A549 (cell line): Measurements from ENCODE around the gene TMEM141. TPM values are rescaled to one million over a fixed set of nuclear protein-coding genes. Genes with fewer than 3 reads are reported as not detected.

Source experiments
- ATAC-seq, 2 experiments: fragments of 200-7000 bp in 1 of 2; fragments of >200 bp in 1 of 2; cut with Nextera tagmentation in 1 of 2; cut with Tn5 transposase in 1 of 2; 3 replicates each; pipeline versions ENCODE4 v1.8.0 to v1.9.1; 2018 to 2020; ENCODE audit warnings: mild to moderate bottlenecking in 1 of 2, moderate library complexity in 1 of 2
- CTCF ChIA-PET: fragments of 300-600 bp; sonication (Branson Sonifier 250); formaldehyde crosslinking; extraction: SDS; loops from one replicate; lab custom pipeline; 2021; ENCODE audit warnings: antibody characterized with exemption, inconsistent platforms; lab: Yijun Ruan, JAX
- POLR2A ChIA-PET: fragments of 350-600 bp; formaldehyde crosslinking; extraction: SDS; loops from one replicate; lab custom pipeline; 2021; ENCODE audit warnings: antibody characterized with exemption, inconsistent platforms; lab: Yijun Ruan, JAX
- DNase-seq, 2 experiments: peaks; one replicate each; pipeline versions ENCODE4 v3.0.0 to v3.0.0-alpha.2; 2011 to 2016; ENCODE audit warnings: low read depth in 1 of 2, low spot score in 1 of 2
- FAIRE-seq: peaks from 2 replicates; lab custom pipeline; 2011; peaks lifted over from hg19 to GRCh38; lab: Jason Lieb, UNC
- H3K27ac ChIP-seq, 2 experiments: fragments of >200 bp; sonication (Bioruptor Twin); formaldehyde crosslinking; 3 replicates each; pipeline ENCODE4 v1.5.1; 2016 to 2017
- H3K4me1 ChIP-seq: fragments of >200 bp; sonication (Bioruptor Twin); formaldehyde crosslinking; 3 replicates; pipeline ENCODE4 v1.6.1; 2016
- H3K4me2 ChIP-seq: fragments of >200 bp; sonication (Bioruptor Twin); formaldehyde crosslinking; 3 replicates; pipeline ENCODE4 v1.6.1; 2016
- H3K4me3 ChIP-seq: fragments of >200 bp; sonication (Bioruptor Twin); formaldehyde crosslinking; 3 replicates; pipeline ENCODE4 v1.5.1; 2016
- H3K9me3 ChIP-seq: fragments of >200 bp; sonication (Bioruptor Twin); formaldehyde crosslinking; 3 replicates; pipeline ENCODE4 v1.6.1; 2016
- CBX2 ChIP-seq: fragments of 200-600 bp; sonication (generic); IDR thresholded peaks from 2 replicates; pipeline ENCODE4 v1.6.1; 2016; ENCODE audit warnings: low read depth, mild to moderate bottlenecking, borderline replicate concordance
- CBX8 ChIP-seq: fragments of 200-600 bp; sonication (generic); IDR thresholded peaks from 2 replicates; pipeline ENCODE4 v1.6.1; 2016
- CHD2 ChIP-seq: fragments of 150-350 bp; IDR thresholded peaks from 2 replicates; pipeline ENCODE4 v1.6.1; 2014; ENCODE audit warnings: low read length; ENCODE audit not compliant: partially characterized antibody
- EHMT2 ChIP-seq: fragments of 200-600 bp; sonication (generic); IDR thresholded peaks from 2 replicates; pipeline ENCODE4 v1.6.1; 2016; ENCODE audit warnings: antibody characterized with exemption, low read depth, mild to moderate bottlenecking, moderate library complexity
- EP300 ChIP-seq, 2 experiments: fragments of >200 bp; sonication (Bioruptor Twin); formaldehyde crosslinking; IDR thresholded peaks; 2 replicates in 1 of 2; 3 replicates in 1 of 2; pipeline ENCODE4 v1.6.1; 2016 to 2017
- FOXS1 ChIP-seq: fragments of 250-450 bp; sonication (Bioruptor Pico); IDR thresholded peaks from 2 replicates; pipeline ENCODE4 v1.5.0; 2020; ENCODE audit warnings: mild to moderate bottlenecking, moderate library complexity
- HDAC2 ChIP-seq: fragments of 200-600 bp; sonication (generic); IDR thresholded peaks from 2 replicates; pipeline ENCODE4 v1.6.1; 2016
- HEYL ChIP-seq: fragments of 250-450 bp; sonication (Bioruptor Pico); IDR thresholded peaks from 2 replicates; pipeline ENCODE4 v1.8.0; 2021; ENCODE audit warnings: mild to moderate bottlenecking, moderate library complexity
- JUN ChIP-seq, 2 experiments: fragments of >200 bp; sonication (Bioruptor Twin); formaldehyde crosslinking; IDR thresholded peaks; 2 replicates in 1 of 2; 3 replicates in 1 of 2; pipeline ENCODE4 v1.6.1; 2016 to 2017
- JUNB ChIP-seq: fragments of >200 bp; sonication (Bioruptor Twin); formaldehyde crosslinking; IDR thresholded peaks from 2 replicates; pipeline ENCODE4 v1.6.1; 2016
- KDM1A ChIP-seq: fragments of 200-600 bp; sonication (generic); IDR thresholded peaks from 2 replicates; pipeline ENCODE4 v1.6.1; 2016; ENCODE audit warnings: low read depth, mild to moderate bottlenecking
- KDM5A ChIP-seq: fragments of 200-600 bp; sonication (generic); IDR thresholded peaks from 2 replicates; pipeline ENCODE4 v1.6.1; 2016; ENCODE audit warnings: antibody characterized with exemption, mild to moderate bottlenecking
- MYC ChIP-seq: IDR thresholded peaks from 2 replicates; pipeline ENCODE4 v1.6.1; 2012; ENCODE audit warnings: mild to moderate bottlenecking, inconsistent platforms, low read length, improper control_type of control experiment, borderline replicate concordance
- POLR2AphosphoS2 ChIP-seq: conservative IDR thresholded peaks from 2 replicates; pipeline ENCODE4 v1.6.1; 2012; ENCODE audit warnings: low read length, improper control_type of control experiment, inconsistent platforms
- RAD21 ChIP-seq, 2 experiments: fragments of >200 bp in 1 of 2; sonication (Bioruptor Twin) in 1 of 2; formaldehyde crosslinking in 1 of 2; IDR thresholded peaks in 1 of 2; conservative IDR thresholded peaks in 1 of 2; 2 replicates in 1 of 2; 3 replicates in 1 of 2; pipeline ENCODE4 v1.6.1; 2012 to 2018; ENCODE audit warnings: inconsistent platforms in 1 of 2
- SMC3 ChIP-seq: fragments of >200 bp; sonication (Bioruptor Twin); formaldehyde crosslinking; IDR thresholded peaks from 3 replicates; pipeline ENCODE4 v1.6.1; 2018; ENCODE audit warnings: inconsistent platforms
- ZC3H11A ChIP-seq: fragments of 450-650 bp; IDR thresholded peaks from 2 replicates; pipeline ENCODE4 v1.6.1; 2014; ENCODE audit warnings: antibody characterized with exemption, mild to moderate bottlenecking
- ZFP36 ChIP-seq: fragments of 450-650 bp; IDR thresholded peaks from 2 replicates; pipeline ENCODE4 v1.6.1; 2014; ENCODE audit warnings: borderline replicate concordance; ENCODE audit not compliant: partially characterized antibody
- ZSCAN20 ChIP-seq: fragments of 250-450 bp; sonication (Bioruptor Pico); IDR thresholded peaks from 2 replicates; pipeline ENCODE4 v1.8.0; 2022; ENCODE audit warnings: mild to moderate bottlenecking, moderate library complexity
- WGBS: methylation state at CpG from one replicate; pipeline ENCODE4 v1.1.6; 2017; ENCODE audit errors: missing lambda C conversion rate; 5-methylcytosine and 5-hydroxymethylcytosine counted together
- polyA plus RNA-seq, 4 experiments: library from polyadenylated mRNA; depleted of rRNA in 3 of 4; stranded (reverse); fragments of >200 nt; fragmentation: RNase III in 1 of 4; extraction: RNeasy Plus Mini Kit Qiagen cat#74134 plus additional on column Dnase treatment in 1 of 4; gene quantifications; 2 replicates in 3 of 4; 3 replicates in 1 of 4; pipeline ENCODE4 v1.2.3, GENCODE V29; 2011 to 2017
- TF ChIP-seq, protein P1 (sequence below): fragments of 200-600 bp; sonication (generic); IDR thresholded peaks from 2 replicates; pipeline ENCODE4 v1.6.1; 2016; ENCODE audit warnings: antibody characterized with exemption, mild to moderate bottlenecking, moderate library complexity
- TF ChIP-seq, protein P2 (sequence below): fragments of 150-350 bp; IDR thresholded peaks from 2 replicates; pipeline ENCODE4 v1.6.1; 2014; ENCODE audit warnings: low read depth, mild to moderate bottlenecking, low read length
- TF ChIP-seq, protein P3 (sequence below): IDR thresholded peaks from 2 replicates; pipeline ENCODE4 v1.6.1; 2012
- TF ChIP-seq, protein P4 (sequence below): IDR thresholded peaks from 2 replicates; pipeline ENCODE4 v1.6.1; 2012
- TF ChIP-seq, protein P5 (sequence below): fragments of >200 bp; sonication (Bioruptor Twin); formaldehyde crosslinking; IDR thresholded peaks from 3 replicates; pipeline ENCODE4 v1.6.1; 2016

TMEM141 gene
- polyA plus RNA-seq, 2 of the 4 experiments (the other 2 are of a cell fraction) = 64.5 to 70.7 TPM

DNA sequence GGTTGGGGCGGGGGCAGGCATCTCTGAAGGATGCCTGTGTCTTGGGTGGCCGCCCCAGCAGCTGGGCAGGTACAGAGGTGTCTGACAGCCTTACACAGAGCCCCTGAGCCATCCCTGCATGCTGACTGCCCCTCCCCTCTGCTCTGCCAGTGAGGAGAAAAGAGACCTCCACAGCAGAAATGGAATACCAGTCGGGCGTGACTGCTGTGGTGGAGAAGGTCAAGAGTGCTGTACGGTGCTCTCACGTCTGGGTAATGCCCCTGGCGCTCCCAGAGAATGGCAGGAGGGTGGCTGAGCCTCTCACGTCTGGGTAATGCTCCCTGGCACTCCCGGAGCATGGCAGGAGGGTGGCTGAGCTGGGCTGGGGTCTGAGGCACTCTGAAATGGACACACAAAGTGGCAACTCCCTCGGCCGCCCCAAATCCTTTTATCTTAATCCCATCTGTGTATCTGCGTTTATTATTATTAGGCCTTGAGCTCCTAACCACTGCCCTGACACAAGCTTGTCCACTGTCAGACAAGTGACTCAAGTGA, 14.1 kb downstream of the TMEM141 start:
- POLR2A ChIA-PET = no interaction called here
- Histone ChIP-seq H3K4me2 (no peak overlapping the region), H3K27ac (no peak overlapping the region)
- FAIRE-seq = no peak
- TF ChIP-seq FOXS1 (CRISPR knock-in tag) = no peak
- no peak for TF ChIP-seq JUN (IDR thresholded peaks at IDR 0.05)
- TF ChIP-seq, all 56 proteins: peak for 0
- ATAC-seq = no peak
- Histone ChIP-seq H3K9me3 (no peaks in the 10 kb centered on the region), H3K4me3 (no peak overlapping the region), H3K4me1 (peaks cover 34% of the 10 kb centered on the region)
- no peak for DNase-seq
- CTCF ChIA-PET = interaction anchor here (0.6 to 9.9 kb wide), 7 partner anchors 10 to 431 kb away, joined by 3 to 110 read pairs (median 4); partner anchors contain the start of genes AJM1 and TMEM141
- 87% methylated on average over 12 of the region's 12 CpGs for WGBS

DNA sequence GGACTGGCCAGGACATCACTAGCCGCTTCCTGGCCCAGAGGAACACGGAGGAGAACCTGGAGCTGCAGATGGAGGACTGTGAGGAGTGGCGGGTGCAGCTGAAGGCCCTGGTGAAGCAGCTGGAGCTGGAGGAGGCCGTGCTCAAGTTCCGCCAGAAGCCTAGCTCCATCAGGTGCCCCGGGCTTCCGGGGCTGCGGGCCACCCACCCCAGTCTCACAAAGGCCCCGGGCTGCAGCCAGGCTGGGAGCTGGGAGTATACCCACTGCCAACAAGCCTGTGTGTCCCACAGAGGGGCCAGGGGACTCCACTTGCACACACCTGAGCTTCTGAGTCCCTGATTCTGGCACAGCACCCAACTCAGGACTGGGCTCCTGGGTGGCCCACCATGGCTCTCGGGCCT, 14.9 kb downstream of the TMEM141 start:
- no peak for FAIRE-seq
- POLR2A ChIA-PET = interaction anchor here (0.9 kb wide), 1 partner anchor 79 kb away, joined by 3 read pairs; no protein-coding TSS in a partner anchor
- TF ChIP-seq CHD2 (no peak), CBX2 (no peak), SMC3 (no peak), POLR2AphosphoS2 (no peak), JUNB (no peak), ZSCAN20 (no peak)
- TF ChIP-seq, protein P1, sequence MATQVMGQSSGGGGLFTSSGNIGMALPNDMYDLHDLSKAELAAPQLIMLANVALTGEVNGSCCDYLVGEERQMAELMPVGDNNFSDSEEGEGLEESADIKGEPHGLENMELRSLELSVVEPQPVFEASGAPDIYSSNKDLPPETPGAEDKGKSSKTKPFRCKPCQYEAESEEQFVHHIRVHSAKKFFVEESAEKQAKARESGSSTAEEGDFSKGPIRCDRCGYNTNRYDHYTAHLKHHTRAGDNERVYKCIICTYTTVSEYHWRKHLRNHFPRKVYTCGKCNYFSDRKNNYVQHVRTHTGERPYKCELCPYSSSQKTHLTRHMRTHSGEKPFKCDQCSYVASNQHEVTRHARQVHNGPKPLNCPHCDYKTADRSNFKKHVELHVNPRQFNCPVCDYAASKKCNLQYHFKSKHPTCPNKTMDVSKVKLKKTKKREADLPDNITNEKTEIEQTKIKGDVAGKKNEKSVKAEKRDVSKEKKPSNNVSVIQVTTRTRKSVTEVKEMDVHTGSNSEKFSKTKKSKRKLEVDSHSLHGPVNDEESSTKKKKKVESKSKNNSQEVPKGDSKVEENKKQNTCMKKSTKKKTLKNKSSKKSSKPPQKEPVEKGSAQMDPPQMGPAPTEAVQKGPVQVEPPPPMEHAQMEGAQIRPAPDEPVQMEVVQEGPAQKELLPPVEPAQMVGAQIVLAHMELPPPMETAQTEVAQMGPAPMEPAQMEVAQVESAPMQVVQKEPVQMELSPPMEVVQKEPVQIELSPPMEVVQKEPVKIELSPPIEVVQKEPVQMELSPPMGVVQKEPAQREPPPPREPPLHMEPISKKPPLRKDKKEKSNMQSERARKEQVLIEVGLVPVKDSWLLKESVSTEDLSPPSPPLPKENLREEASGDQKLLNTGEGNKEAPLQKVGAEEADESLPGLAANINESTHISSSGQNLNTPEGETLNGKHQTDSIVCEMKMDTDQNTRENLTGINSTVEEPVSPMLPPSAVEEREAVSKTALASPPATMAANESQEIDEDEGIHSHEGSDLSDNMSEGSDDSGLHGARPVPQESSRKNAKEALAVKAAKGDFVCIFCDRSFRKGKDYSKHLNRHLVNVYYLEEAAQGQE = no peak
- TF ChIP-seq, protein P2, sequence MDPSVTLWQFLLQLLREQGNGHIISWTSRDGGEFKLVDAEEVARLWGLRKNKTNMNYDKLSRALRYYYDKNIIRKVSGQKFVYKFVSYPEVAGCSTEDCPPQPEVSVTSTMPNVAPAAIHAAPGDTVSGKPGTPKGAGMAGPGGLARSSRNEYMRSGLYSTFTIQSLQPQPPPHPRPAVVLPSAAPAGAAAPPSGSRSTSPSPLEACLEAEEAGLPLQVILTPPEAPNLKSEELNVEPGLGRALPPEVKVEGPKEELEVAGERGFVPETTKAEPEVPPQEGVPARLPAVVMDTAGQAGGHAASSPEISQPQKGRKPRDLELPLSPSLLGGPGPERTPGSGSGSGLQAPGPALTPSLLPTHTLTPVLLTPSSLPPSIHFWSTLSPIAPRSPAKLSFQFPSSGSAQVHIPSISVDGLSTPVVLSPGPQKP = no peak
- TF ChIP-seq, protein P3, sequence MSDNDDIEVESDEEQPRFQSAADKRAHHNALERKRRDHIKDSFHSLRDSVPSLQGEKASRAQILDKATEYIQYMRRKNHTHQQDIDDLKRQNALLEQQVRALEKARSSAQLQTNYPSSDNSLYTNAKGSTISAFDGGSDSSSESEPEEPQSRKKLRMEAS = no peak
- TF ChIP-seq, protein P4, sequence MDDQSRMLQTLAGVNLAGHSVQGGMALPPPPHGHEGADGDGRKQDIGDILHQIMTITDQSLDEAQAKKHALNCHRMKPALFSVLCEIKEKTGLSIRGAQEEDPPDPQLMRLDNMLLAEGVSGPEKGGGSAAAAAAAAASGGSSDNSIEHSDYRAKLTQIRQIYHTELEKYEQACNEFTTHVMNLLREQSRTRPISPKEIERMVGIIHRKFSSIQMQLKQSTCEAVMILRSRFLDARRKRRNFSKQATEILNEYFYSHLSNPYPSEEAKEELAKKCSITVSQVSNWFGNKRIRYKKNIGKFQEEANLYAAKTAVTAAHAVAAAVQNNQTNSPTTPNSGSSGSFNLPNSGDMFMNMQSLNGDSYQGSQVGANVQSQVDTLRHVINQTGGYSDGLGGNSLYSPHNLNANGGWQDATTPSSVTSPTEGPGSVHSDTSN = no peak
- TF ChIP-seq, all 56 proteins: peak for 0
- Histone ChIP-seq H3K27ac (no peak overlapping the region; a peak in 1 of 6 replicates), H3K4me2 (no peak overlapping the region), H3K4me1 (peaks cover 28% of the 10 kb centered on the region), H3K4me3 (no peak overlapping the region), H3K9me3 (no peaks in the 10 kb centered on the region)
- DNase-seq (no peak), ATAC-seq (no peak)
- WGBS = 94% methylated on average over 9 of the region's 10 CpGs
- CTCF ChIA-PET = interaction anchor here (0.6 to 9.9 kb wide), 11 partner anchors 9 to 430 kb away, joined by 3 to 110 read pairs (median 3); partner anchors contain the start of genes AJM1 and TMEM141

DNA sequence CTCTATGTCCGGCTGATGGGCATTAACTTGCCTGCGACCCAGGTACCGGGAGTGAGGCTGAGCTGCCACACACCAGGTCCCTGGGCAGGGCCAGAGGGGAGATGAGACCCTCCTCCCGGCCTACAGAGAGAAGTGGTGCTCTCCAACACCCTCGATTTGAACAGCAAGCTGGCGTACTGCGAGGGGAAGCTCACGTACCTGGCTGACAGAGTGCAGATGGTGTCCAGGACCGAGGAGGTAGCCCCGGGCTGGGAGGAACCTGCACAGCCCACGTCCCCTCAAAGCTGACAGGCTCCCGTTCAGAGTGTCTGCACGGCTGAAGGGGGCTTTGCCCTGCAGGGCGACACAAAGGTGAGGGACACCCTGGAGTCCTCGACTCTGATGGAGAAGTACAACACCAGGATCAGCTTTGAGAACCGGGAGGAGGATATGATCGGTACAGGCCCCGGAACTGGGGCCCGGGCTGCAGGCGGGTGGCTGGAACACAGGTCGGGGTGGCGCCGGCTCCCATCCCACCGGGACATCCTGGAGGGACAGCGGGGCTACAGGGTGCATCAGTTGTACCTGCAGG, 15.6 kb downstream of the TMEM141 start:
- H3K9me3 ChIP-seq = no peaks in the 10 kb centered on the region
- peak overlapping the region; percentile 85 for H3K4me2 ChIP-seq
- peaks cover 24% of the 10 kb centered on the region for H3K4me1 ChIP-seq
- peak overlapping the region; percentile 88 for H3K4me3 ChIP-seq
- CTCF ChIA-PET = interaction anchor here (0.6 to 9.9 kb wide), 13 partner anchors 12 to 430 kb away, joined by 3 to 110 read pairs (median 4); partner anchors contain the start of genes AJM1, RNF224 and TMEM141
- ATAC-seq = peak in 1 of 2 experiments; percentile 17; a peak in 3 of 6 replicates
- peak overlapping the region; percentile 95 to 98 for H3K27ac ChIP-seq
- FAIRE-seq = no peak
- no peak for DNase-seq
- POLR2A ChIA-PET = interaction anchor here (0.9 to 1.8 kb wide), 6 partner anchors 10 to 80 kb away, joined by 3 to 13 read pairs (median 4); no protein-coding TSS in a partner anchor
- WGBS = 89% methylated on average over 25 of the region's 25 CpGs
- TF ChIP-seq CHD2 = no peak
- no peak for TF ChIP-seq CBX8
- no peak for TF ChIP-seq HDAC2
- TF ChIP-seq, protein P5, sequence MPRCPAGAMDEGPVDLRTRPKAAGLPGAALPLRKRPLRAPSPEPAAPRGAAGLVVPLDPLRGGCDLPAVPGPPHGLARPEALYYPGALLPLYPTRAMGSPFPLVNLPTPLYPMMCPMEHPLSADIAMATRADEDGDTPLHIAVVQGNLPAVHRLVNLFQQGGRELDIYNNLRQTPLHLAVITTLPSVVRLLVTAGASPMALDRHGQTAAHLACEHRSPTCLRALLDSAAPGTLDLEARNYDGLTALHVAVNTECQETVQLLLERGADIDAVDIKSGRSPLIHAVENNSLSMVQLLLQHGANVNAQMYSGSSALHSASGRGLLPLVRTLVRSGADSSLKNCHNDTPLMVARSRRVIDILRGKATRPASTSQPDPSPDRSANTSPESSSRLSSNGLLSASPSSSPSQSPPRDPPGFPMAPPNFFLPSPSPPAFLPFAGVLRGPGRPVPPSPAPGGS = no peak
- TF ChIP-seq ZFP36 = no peak
- TF ChIP-seq KDM5A = no peak
- no peak for TF ChIP-seq EHMT2
- no peak for TF ChIP-seq KDM1A
- no peak for TF ChIP-seq ZC3H11A
- no peak for TF ChIP-seq ZSCAN20
- no peak for TF ChIP-seq MYC
- no peak for TF ChIP-seq HEYL
- no peak for TF ChIP-seq RAD21 (conservative IDR thresholded peaks at IDR 0.05 in 1 of 2, IDR thresholded peaks at IDR 0.05 in 1 of 2)
- TF ChIP-seq, protein P4 = no peak
- no peak for TF ChIP-seq EP300 (IDR thresholded peaks at IDR 0.05)
